Measurements from ENCODE around the gene ACAD11.

ACAD11 gene, protein sequence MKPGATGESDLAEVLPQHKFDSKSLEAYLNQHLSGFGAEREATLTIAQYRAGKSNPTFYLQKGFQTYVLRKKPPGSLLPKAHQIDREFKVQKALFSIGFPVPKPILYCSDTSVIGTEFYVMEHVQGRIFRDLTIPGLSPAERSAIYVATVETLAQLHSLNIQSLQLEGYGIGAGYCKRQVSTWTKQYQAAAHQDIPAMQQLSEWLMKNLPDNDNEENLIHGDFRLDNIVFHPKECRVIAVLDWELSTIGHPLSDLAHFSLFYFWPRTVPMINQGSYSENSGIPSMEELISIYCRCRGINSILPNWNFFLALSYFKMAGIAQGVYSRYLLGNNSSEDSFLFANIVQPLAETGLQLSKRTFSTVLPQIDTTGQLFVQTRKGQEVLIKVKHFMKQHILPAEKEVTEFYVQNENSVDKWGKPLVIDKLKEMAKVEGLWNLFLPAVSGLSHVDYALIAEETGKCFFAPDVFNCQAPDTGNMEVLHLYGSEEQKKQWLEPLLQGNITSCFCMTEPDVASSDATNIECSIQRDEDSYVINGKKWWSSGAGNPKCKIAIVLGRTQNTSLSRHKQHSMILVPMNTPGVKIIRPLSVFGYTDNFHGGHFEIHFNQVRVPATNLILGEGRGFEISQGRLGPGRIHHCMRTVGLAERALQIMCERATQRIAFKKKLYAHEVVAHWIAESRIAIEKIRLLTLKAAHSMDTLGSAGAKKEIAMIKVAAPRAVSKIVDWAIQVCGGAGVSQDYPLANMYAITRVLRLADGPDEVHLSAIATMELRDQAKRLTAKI

DNA sequence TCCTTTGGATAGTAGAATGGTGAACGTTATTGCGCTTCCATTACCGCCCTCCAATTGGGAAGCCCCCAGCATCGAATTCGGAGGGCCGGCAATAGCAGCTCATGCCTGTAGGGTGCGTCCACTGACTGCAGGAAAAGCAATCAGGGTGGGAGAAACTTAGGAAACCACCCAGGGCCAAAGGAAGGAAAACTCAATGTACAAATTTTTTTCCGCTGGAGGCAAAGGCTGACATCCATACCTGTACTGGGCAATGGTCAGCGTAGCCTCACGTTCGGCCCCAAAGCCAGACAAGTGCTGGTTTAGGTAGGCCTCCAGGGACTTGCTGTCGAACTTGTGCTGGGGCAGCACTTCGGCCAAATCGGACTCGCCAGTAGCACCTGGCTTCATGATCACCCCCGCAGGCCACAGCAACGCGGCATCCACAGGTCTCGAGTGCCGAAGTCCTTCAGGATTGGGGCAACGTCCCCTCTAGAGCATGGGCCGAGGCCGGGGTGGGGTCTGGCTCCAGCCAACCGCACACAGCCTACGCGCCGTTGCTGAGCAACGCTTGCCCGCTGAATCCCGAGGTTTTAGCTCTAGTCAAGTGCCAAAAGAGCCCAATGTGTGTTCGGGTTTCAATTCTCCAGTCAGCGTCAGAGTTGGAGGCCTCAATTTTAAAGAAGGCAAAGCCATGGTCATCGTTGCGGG lies at the start of gene ACAD11:
TSS of gene ACAD11 (minus strand) at position 445 of the 687 bp plus-strand sequence. CDS start at position 387, 58 bp downstream.
- peak; percentile 68 for DNase-seq

DNA sequence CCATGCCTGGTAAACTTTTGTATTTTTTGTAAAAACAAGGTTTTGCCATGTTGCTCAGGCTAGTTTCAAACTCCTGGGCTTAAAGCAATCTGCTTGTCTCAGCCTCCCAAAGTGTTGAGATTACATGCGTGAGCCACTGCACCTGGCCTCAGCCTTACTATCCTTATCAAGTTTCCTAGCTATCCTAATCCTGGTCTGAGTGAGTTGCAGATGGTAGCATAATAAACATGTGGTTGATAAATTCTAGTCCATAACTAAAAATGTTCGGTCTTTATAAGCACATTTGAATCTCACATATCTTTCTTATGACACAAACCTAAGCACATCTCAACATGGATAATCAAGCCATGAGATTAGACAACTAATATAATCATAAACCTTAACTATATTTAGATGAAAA lies 44.1 kb upstream of the ACAD11 start:
- DNase-seq, result no peak

DNA sequence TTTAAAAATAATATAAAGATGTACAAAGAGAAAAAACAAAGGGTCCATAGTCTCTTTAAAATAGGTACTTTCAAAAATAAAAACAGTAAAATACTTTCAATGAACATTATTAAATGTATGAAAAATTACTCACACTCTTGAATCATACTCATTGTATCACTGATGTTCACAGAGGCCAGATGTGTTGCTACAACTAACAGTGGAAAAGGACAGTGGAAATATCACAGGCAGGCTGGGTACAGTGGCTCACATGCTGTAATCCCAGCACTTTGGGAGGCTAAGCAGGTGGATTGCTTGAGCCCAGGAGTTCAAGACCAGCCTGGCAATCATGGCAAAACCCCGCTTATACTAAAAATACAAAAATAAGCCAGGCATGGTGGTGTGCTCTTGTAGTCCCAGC lies 35.8 kb upstream of the ACAD11 start:
- no peak for DNase-seq

DNA sequence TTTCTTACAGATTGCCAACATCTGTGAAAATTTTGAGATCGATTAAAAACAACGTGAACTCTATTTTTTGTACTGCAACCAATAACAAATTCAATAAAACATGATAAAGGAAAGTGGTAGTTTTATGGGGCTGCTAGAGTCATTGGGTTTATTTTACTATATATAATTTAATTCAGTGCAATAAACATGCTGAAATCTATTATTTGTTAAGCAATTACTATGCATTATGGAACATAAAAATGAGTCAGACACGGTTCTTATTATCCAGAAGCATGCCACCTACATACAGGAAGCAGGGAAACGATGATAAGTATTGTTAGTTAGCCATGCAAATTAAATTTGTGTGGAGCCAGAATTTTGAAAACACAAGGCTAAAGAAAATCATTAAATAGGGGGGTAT lies 35.4 kb upstream of the ACAD11 start:
- DNase-seq, result no peak

DNA sequence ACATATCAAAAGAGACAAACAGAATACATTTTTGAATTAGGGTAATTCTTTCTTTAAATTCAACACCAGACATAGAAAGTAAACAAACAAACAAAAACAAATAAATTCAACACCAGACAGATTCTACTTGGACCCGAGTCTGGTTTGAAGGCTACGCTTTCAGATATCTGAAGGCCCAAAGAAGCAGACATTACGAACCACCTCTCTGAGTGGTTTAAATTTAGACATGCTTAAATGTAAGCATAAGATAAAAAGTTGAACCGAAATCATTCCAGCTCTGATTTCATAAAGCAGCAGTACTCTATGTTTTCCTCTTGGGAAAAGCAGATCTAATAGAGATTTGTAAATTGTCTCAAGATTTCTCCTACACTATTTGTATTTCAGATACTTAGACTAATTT lies 30.4 kb upstream of the ACAD11 start:
- no peak for DNase-seq

DNA sequence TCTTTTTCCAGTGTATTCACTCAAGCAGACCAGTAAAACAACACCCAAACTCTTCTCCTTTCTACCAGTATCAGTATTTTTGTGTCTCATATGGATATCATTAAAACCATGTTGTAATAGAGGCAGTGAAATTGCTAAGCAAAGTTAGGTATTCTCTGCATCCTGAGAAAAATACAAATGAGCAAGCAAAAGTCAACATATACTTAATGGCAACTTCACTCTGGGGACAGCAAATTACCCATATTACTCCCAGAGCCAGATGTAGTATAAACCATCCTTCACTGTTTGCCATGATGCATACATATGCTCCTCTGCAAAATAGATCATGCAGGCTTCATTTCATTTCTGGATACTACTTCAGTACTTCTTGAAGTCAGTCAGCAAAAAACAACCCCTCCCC lies 22.6 kb upstream of the ACAD11 start:
- DNase-seq, result no peak

DNA sequence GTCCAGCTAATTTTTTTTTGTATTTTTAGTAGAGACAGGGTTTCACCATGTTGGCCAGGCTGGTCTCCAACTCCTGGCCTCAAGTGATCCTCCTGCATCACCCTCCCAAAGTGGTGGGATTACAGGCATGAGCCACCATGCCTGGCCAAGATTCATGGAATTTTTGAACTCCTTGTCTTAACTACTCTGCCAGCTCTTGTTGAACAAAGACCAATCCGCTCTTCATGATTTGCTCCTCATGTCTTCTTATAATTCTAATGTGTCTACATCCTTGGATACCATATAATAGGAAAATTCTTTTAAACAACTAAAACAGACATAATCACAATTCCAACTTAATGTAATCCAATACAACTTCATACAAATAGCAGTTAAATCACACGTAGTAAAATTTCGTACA lies 21.8 kb upstream of the ACAD11 start:
- no peak for DNase-seq

DNA sequence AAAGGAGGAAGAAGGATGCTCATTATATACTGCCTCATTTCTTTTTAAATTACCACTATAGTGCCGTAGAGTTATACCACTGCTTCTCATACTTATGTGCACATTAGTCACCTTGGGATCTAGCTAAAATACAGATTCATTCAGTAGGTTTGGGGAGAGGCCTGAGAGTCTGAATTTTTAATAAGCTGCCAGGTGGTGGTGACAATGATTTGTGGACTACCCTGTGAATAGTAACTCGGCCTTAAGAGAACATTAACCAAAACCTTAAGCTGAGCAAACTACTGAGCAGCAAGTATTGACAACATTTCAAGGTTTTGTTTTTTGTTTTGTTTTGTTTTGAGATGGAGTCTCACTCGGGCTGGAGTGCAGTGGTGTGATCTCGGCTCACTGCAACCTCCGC lies 20.3 kb upstream of the ACAD11 start:
- no peak for DNase-seq

DNA sequence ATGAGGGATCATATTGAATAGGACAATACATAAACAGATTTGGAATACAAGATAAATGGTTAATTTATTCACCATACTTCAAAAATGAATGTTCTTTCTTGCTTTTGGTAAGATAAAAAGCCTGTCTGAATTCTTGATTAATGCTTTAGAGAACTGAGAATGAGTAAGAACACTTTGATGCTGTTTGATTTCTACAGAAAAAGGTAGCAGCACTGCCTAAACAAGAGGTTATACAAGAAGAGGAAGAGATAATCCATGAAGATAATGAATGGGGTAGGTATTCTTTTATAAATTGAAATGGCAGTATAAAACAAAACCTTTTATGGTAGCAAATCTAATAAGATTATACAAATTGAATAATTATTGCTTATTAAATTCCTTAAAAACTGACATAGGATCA lies 15.8 kb upstream of the ACAD11 start:
- no peak for DNase-seq

DNA sequence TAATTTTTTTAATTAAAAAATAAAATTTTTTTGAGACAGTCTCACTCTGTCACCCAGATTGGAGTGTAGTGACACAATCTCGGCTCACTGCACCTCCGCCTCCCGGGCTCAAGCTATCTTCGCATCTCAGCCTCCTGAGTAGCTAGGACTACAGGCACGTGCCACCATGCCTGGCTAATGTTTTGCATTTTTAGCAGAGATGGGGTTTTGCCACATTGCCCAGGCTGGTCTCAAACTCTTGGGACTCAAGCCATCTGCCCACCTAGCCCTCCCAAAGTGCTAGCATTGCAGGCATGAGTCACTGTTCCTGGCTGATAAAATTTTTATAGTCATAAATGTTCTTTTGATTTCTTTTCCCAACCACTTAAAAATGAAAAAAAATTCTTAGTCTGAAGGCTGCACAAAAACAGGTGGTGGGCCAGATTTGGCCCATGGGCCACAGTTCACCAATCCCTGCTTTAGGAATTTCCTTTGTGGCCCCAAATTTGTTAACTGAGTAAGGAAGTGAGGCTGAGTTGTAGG lies 9.7 kb upstream of the ACAD11 start:
- DNase-seq, result no peak

DNA sequence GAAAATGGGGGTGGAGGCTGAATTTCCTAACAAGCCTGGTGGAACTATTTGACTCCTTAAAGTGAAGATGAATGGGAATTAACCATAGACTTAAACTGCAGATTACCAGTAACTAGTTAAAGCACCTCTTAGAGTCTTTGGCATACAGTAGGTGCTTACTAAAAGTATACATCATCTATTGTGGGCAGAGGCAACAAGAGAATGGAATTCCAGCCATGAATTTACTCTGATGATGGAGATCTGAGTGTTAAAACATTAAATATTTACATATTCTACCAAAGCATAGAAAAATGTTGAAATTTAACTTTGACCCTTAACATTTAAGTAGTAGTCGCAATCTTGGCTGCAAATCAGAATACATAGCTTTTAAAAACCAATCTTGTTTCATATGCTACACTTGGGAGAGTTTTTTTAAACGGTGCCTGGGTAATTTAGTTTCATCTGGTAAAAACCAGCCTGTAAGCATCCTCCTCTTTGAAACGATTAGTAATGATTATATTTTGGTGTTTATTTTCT lies 5.7 kb upstream of the ACAD11 start:
- no peak for DNase-seq

DNA sequence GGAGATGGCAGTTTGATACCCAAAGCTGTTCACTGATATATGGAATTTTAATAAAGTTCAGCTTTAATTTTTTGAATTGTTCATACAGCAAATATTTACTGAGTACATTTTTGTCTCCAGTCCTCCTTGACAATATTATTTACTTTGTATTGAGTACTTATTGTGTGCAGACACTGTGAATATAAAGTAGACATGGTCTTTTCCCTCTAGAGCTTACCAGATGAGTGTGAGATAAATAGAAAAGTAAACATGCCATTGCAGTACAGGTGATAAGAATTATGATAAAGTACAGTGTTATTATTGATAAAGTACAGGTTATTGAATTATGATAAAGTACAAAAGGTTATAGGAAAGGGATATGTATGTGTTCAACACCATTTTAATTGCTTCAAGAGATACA lies 2.6 kb upstream of the ACAD11 start:
- DNase-seq, result no peak

DNA sequence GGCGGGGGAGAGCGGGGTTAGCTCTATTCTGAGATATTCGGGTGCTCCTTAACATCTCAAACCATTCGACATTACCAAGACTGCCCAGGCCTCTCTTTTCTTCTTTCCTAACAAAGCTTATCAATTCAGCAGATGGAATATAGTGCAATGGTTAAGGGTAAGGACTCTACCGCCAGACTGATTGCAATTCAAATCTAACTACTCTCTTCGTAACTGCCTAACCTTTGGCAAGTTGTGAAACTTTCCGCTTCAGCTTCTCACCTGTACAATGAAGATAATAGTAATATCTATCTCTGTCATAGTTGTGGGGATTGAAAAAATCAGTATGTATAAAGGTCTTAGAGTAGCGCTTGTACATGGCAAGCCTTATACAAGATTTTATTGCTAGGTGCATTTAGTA lies 1.5 kb upstream of the ACAD11 start:
- no peak for DNase-seq

DNA sequence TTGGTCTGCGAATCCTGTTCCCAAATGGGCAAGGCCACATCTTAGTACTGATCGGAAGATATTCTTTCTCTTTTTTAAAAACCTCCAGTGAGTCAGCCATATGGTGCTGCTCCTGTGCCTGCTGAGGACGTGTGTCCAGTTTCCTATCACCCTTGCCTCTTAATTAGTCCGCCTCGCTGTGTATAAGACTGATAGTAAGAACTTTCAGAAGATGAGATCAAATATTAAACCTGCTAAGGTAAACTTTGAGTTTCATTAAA lies 1.1 kb upstream of the ACAD11 start:
- no peak for DNase-seq

DNA sequence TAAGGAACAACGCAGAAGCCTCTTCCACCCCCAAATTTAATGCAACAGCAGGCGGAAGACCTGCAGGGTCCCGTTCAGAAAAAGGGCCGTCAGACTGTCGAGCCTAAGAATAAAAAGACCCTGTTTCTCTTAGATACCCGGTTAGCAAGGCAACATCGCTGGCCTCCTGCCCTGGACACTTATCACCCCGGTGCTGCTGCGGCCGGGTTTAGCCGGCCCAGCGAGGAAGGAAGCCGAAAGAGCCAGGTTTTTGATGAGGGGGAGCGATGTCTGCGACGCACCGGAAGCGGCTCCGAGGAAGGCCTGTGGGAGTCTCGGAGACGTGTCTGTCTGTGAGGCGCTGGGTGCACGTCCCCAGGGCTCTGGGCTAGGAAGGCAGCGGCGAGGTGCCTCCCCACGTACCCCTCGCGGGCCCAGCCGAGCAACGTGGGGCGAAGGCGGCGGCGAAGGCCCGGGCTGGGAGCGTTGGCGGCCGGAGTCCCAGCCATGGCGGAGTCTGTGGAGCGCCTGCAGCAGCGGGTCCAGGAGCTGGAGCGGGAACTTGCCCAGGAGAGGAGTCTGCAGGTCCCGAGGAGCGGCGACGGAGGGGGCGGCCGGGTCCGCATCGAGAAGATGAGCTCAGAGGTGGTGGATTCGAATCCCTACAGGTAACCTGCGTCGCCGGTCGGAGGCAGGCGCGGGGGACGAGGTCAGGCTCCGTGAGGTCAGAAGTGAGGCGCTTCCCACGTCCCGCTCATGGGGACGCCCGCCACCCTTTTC lies 622 bp upstream of the ACAD11 start, which contains the start of gene UBA5:
TSS of gene UBA5 (plus strand) at position 278 of the 759 bp plus-strand sequence. CDS start at position 487, 209 bp downstream.
- DNase-seq, result peak; percentile 68

DNA sequence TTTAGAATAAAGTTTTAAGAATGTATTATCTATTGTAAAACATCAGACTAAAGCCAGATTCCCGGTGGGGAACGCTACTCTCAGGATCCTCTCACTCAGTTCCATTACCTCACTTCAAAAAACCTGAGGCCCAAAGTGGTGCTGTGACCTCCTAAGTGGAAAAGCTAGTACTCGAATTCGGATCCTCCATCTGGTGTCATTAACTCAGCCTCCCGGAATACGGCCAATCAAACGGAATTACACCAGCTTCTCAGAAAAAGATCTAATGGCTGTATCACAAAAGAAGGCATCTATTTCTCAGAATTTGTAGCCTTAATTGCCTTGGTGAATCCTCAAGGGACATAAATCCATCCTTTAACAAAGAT lies 627 bp downstream of the ACAD11 start:
- peak; percentile 66 for DNase-seq

DNA sequence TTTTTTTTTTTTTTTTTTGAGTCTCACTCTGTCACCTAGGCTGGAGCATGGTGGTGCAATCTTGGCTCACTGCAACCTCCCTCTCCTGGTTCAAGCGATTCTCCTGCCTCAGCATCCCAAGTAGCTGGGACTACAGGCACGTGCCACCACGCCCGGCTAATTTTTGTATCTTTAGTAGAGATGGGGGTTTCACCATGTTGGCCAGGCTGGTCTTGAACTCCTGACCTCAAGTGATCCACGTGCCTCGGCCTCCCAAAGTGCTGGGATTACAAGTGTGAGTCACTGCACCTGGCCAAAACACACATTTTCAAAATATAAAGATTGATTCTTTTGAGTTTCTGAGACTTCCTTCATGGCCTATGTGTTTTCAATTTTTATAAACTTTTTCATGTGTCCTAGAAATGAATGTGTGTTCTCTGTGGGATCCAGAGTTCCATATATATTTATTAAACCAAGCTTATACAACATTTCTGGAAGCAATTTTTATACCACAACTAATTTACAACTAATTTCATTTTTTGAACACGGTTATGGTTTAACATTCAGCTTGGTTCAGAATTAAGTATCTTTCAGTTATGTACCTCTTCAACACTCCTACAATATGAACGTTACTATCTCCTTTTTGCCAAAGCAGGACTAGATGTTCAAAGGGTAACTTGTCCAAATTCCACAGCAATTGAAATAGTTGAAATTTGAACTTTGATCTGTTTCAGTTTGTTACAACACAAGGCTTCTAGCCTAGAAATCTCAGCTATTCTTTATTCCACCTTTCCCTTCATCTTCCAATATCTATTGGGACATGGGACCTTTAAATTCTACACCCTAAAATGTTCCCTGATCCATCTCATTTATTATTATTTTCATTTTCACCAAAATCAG lies 1.5 kb downstream of the ACAD11 start:
- no peak for DNase-seq

DNA sequence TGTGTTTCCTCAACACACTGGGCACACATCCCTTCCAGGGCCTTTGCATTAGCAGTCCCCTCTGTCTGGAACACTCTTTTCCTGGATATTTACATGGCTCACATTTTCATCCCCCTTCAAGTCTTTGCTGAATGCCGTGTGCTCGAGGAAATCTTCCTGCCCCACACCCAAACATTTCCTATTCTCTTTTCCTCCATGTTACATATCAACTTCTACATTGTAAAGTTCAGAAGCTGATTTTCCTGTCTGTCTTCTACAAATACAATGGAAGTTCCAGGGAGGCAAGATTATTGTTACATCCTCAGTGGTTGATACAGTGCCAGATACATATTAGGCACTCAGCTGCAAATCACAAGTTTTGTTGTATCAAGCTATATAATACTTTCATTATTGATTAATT lies 4.1 kb downstream of the ACAD11 start:
- no peak for DNase-seq

DNA sequence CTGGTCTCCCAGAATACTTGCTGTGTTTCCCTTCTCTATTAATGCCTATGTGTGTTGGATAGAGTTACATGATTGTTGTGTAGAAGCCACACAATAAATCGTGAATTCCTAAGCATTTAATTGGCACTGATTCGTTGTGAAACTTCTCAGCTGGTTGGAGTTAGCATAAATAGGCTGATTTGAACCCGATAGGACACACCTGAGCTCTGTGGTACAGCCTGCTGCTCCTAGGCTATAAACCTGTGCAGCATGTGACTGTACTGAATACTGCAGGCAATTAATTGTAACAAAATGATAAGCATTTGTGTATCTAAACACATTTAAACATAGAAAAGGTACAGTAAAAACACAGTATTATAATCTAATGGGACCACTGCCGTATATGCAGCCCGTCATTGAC lies 4.9 kb downstream of the ACAD11 start:
- DNase-seq, result no peak

DNA sequence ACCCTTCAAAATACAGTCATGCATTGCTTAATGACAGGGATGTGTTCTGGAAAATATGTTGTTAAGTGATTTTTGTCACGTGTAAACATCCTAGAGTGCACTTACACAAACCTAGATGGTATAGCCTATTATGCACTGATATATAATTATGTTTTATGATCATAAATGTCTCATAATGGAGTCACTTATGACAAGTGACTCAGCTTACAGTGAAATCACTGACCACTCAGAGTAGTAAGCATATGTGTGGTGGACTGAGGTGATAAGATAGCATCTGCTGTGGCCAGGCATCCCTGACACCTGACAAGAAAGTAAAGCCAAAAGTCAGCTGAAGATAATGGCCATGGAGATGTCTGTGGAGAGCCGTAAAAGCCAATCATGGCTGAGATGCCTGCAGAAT lies 5.4 kb downstream of the ACAD11 start:
- peak; percentile 57 for DNase-seq

DNA sequence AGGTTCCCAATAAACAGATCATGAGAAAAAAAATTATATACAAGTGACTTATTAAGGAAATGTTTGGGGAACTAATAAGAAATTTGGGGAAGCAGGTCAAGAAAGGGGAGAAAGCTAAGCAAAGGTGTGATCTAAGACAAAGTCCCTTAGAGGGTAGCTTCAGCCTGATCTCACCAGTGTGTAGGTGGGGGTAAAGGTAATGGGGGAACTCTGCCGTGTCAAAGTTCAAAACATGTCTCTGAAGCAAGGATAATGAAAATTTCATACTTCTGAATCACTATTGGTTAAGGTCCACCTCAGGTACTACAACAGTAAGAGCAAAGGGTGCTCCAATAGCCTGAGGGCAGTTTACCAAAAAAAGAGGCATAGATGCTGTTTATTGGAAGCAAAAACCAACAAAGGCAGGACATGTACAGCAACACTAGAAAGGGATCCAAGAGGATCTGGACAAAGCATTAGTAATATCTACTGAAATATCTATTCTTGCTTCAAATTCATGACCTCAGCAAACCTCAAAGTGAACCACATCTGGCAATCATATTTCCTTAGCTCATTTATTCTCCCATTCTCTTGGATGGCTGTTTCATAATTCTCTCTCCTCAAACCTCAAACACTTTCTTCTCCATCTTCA lies 6.9 kb downstream of the ACAD11 start:
- no peak for DNase-seq
